Testis (tissue), 3 donors: ENCODE results near the gene HECTD4. TPM values are rescaled to one million over a fixed set of nuclear protein-coding genes. Genes with fewer than 3 reads are reported as not detected.
"Not testable (repeated sequence)": the region's sequence is repeated elsewhere in the genome, so short reads cannot be mapped to it uniquely, and the experiment has no call there.

ENCODE experiments used
- DNase-seq: peaks from one replicate; pipeline ENCODE4 v3.0.0-alpha.2; 2019
- H3K27ac ChIP-seq, 2 donors: fragments of 200-600 bp; sonication (generic); one replicate each; pipeline ENCODE4 v1.5.1; 2019
- H3K27me3 ChIP-seq: fragments of 200-600 bp; sonication (generic); one replicate; pipeline ENCODE4 v1.5.1; 2019
- H3K36me3 ChIP-seq: fragments of 200-600 bp; sonication (generic); one replicate; pipeline ENCODE4 v1.5.1; 2017; ENCODE audit warnings: low read depth; ENCODE audit errors: missing control alignments
- H3K4me1 ChIP-seq: fragments of 200-600 bp; sonication (generic); one replicate; pipeline ENCODE4 v1.5.1; 2019
- H3K4me3 ChIP-seq, 2 donors: fragments of 200-600 bp; sonication (generic); one replicate each; pipeline ENCODE4 v1.5.1; 2017 to 2019
- H3K9me3 ChIP-seq: fragments of 200-600 bp; sonication (generic); one replicate; pipeline ENCODE4 v1.5.1; 2017
- POLR2A ChIP-seq: fragments of 450-650 bp; IDR thresholded peaks from one replicate; pipeline ENCODE4 v1.6.1; 2017; ENCODE audit warnings: antibody characterized with exemption, mild to moderate bottlenecking, moderate library complexity
- WGBS, 2 donors: methylation state at CpG; one replicate each; pipeline ENCODE4 v1.1.5; 2018; 5-methylcytosine and 5-hydroxymethylcytosine counted together
- intact Hi-C: fragments of 100-400 bp; cut with DNase I; formaldehyde crosslinking; loops from one replicate; pipeline ENCODE4 v1.15.1; 2023; ENCODE audit warnings: low total_unique reads
- polyA plus RNA-seq: library from polyadenylated mRNA; stranded (reverse); fragments of 350-450 nt; fragmentation: Illumina TruSeq; extraction: RNeasy Lipid Tissue Mini Kit (QIAGEN cat#74804); gene quantifications from one replicate; pipeline ENCODE4 v1.2.3, GENCODE V29; 2014; ENCODE audit warnings: low read depth, low replicate concordance; ENCODE audit not compliant: insufficient read depth
- total RNA-seq, 2 donors: library from RNA; depleted of rRNA; stranded (reverse); fragments of >200 nt; gene quantifications; one replicate each; pipeline ENCODE4 v1.2.3, GENCODE V29; 2016
- TF ChIP-seq, protein P1 (sequence below), 3 experiments: fragments of 450-650 bp in 2 of 3; fragments of 200-600 bp in 1 of 3; sonication (generic) in 1 of 3; IDR thresholded peaks; one replicate each; pipeline ENCODE4 v1.5.1; 2016 to 2019; ENCODE audit warnings: antibody characterized with exemption in 3 of 3, mild to moderate bottlenecking in 2 of 3, moderate library complexity in 1 of 3

The HECTD4 gene
- total and polyA plus RNA-seq, 3 donors from 2014 or later: 49.6 to 91.8 (median 68.8) TPM

DNA sequence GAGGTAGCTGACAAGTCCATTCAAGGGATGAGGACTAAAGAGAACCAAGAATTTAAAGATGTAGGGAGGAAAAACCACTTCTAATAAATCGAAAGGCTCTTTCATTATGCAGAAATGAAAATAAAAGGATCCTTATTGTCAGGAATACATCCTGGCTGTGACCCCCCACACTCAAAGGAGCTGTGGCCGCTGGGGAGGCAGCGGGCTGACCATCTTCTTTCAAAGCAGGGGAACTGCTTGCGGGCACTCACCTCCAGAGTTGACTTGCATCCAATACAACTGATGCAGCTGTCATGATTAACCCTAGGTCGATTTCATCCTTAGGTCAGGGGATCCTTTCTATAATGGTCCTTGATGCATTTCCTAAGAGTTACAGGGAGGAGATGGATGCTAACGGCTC, 221.6 kb downstream of the HECTD4 start:
- H3K27ac ChIP-seq: no peak overlapping the region
- H3K9me3 ChIP-seq: no peaks in the 10 kb centered on the region
- no peaks in the 10 kb centered on the region for H3K4me1 ChIP-seq
- no peaks in the 10 kb centered on the region for H3K27me3 ChIP-seq
- H3K4me3 ChIP-seq: no peak overlapping the region
- intact Hi-C loops: no loop called here
- no peaks in the 10 kb centered on the region for H3K36me3 ChIP-seq
- 92 to 93% methylated on average over 6 of the region's 6 CpGs for WGBS, 2 donors
- DNase-seq: no peak
- TF ChIP-seq, protein P1, sequence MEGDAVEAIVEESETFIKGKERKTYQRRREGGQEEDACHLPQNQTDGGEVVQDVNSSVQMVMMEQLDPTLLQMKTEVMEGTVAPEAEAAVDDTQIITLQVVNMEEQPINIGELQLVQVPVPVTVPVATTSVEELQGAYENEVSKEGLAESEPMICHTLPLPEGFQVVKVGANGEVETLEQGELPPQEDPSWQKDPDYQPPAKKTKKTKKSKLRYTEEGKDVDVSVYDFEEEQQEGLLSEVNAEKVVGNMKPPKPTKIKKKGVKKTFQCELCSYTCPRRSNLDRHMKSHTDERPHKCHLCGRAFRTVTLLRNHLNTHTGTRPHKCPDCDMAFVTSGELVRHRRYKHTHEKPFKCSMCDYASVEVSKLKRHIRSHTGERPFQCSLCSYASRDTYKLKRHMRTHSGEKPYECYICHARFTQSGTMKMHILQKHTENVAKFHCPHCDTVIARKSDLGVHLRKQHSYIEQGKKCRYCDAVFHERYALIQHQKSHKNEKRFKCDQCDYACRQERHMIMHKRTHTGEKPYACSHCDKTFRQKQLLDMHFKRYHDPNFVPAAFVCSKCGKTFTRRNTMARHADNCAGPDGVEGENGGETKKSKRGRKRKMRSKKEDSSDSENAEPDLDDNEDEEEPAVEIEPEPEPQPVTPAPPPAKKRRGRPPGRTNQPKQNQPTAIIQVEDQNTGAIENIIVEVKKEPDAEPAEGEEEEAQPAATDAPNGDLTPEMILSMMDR (IDR thresholded peaks at IDR 0.05): no peak
- TF ChIP-seq POLR2A: no peak

DNA sequence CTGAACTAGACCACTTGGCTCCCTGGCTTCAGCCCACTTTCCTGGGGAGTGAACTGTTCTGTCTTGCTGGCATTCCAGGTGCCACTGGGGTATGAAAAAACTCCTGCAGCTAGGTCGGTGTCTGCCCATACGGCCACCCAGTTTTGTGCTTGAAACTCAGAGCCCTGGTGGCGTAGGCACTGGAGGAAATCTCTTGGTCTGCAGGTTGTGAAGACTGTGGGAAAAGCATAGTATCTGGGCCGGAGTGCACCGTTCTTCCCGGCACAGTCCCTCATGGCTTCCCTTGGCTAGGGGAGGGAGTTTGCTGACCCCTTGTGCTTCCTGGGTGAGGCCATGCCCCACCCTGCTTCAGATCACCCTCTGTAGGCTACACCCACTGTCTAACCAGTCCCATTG, 223.1 kb downstream of the HECTD4 start:
- no peaks in the 10 kb centered on the region for H3K36me3 ChIP-seq
- WGBS, 2 donors: 96 to 100% methylated on average over 4 to 6 of the region's 6 CpGs
- no peaks in the 10 kb centered on the region for H3K27me3 ChIP-seq
- H3K9me3 ChIP-seq: no peaks in the 10 kb centered on the region
- intact Hi-C loops: no loop called here
- H3K27ac ChIP-seq: no peak overlapping the region
- H3K4me1 ChIP-seq: no peaks in the 10 kb centered on the region
- H3K4me3 ChIP-seq: no peak overlapping the region
- no peak for DNase-seq
- TF ChIP-seq, protein P1 (IDR thresholded peaks at IDR 0.05): no peak
- TF ChIP-seq POLR2A: no peak

DNA sequence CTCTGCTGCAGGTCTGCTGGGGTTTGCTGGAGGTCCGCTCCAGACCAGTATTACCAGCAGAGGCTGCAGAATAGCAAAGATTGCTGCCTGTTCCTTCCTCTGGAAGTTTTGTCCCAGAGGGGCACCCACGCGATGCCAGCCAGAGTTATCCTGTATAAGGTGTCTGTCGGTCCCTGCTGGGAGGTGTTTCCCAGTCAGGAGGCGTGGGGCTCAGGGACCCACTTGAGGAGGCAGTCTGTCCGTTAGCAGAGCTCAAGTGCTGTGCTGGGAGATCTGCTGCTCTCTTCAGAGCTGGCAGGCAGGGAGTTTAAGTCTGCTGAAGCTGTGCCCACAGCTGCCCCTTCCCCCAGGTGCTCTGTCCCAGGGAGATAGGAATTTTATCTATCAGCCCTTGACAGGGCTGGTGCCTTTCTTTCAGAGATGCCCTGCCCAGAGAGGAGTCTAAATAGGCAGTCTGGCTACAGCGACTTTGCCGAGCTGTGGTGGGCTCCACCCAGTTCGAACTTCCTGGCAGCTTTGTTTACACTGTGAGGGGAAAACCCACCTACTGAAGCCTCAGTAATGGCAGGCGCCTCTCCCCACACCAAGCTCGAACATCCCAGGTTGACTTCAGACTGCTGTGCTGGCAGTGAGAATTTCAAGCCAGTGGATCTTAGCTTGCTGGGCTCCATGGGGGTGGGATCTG, 223.6 kb downstream of the HECTD4 start:
- H3K9me3 ChIP-seq, intact Hi-C loops, H3K27me3 ChIP-seq, H3K4me1 ChIP-seq, DNase-seq, H3K27ac ChIP-seq, H3K4me3 ChIP-seq, H3K36me3 ChIP-seq: not testable (repeated sequence)
- 97 to 98% methylated on average over 10 to 11 of the region's 11 CpGs for WGBS, 2 donors

DNA sequence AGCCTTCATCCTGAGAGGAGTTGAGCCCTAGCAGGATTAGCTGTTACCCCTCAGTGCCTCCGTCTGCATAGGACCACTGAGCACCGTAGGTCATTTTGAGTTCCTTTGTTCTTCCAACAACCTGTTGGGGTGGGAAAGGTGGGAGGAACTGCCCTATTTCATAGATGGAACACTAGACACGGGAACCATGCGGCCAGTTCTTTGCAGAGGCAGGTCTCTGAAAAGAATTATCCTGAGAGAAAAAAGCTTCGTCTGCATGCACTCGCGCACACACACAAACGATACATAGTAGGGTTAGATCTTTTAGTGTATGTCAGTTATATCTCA, 228.4 kb downstream of the HECTD4 start:
- Histone ChIP-seq H3K4me1 (no peaks in the 10 kb centered on the region), H3K9me3 (no peaks in the 10 kb centered on the region), H3K36me3 (no peaks in the 10 kb centered on the region), H3K4me3 (no peak overlapping the region), H3K27me3 (no peaks in the 10 kb centered on the region), H3K27ac (no peak overlapping the region)
- no peak for TF ChIP-seq POLR2A
- TF ChIP-seq, protein P1 (IDR thresholded peaks at IDR 0.05): no peak
- WGBS, 2 donors: 88 to 93% methylated on average over 8 of the region's 8 CpGs
- no peak for DNase-seq
- intact Hi-C loops: no loop called here

DNA sequence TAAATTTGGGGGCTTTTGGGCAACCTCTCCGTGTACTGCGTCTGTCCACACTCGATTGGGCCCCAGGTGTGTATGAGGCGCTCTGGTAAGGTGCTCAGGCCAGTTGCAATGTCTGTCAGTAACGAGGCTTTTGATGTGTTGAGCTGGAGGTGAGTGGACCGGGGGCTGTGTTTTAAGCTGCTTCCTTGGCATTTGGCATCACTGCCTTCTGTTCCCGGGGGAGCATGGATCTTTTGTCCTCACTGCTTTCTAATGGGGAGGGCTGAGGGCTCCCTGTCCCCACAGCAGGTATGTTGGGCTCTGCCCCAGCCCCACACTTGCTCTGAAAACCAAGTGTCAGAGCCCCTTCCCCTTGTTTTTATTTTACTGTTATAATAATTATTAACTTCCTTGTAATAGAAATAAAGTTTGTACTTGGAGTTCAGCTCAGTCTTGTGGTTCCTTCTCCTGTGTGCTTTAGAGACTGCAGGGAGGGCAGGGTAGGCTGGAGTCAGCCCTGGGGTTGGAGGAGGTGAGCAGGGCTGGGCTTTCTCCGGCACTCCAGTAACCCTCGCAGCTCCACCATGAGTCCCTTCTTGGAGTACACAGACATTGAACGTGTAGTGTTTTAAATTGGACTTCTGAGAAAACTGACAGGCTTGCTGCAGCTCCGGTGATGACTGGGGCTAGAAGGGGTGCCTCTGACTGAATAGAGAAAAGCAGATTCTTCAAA, 228.9 kb downstream of the HECTD4 start:
- Histone ChIP-seq H3K9me3 (no peaks in the 10 kb centered on the region), H3K4me1 (no peaks in the 10 kb centered on the region), H3K4me3 (no peak overlapping the region), H3K27ac (no peak overlapping the region), H3K27me3 (no peaks in the 10 kb centered on the region), H3K36me3 (no peaks in the 10 kb centered on the region)
- 80 to 81% methylated on average over 11 of the region's 11 CpGs for WGBS, 2 donors
- intact Hi-C loops: no loop called here
- DNase-seq: no peak
- TF ChIP-seq POLR2A: no peak
- TF ChIP-seq, protein P1 (IDR thresholded peaks at IDR 0.05): no peak
